ENCODE measurements around the gene RDM1. TPM values are rescaled to one million over a fixed set of nuclear protein-coding genes. Genes with fewer than 3 reads are reported as not detected.

Gene RDM1, protein sequence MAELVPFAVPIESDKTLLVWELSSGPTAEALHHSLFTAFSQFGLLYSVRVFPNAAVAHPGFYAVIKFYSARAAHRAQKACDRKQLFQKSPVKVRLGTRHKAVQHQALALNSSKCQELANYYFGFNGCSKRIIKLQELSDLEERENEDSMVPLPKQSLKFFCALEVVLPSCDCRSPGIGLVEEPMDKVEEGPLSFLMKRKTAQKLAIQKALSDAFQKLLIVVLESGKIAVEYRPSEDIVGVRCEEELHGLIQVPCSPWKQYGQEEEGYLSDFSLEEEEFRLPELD
- total RNA-seq (2022; extraction: Qiagen RNA extraction; ENCODE audit: low read depth), result 2.6 to 3.6 TPM (median 2.9 TPM) in 5 replicates

DNA sequence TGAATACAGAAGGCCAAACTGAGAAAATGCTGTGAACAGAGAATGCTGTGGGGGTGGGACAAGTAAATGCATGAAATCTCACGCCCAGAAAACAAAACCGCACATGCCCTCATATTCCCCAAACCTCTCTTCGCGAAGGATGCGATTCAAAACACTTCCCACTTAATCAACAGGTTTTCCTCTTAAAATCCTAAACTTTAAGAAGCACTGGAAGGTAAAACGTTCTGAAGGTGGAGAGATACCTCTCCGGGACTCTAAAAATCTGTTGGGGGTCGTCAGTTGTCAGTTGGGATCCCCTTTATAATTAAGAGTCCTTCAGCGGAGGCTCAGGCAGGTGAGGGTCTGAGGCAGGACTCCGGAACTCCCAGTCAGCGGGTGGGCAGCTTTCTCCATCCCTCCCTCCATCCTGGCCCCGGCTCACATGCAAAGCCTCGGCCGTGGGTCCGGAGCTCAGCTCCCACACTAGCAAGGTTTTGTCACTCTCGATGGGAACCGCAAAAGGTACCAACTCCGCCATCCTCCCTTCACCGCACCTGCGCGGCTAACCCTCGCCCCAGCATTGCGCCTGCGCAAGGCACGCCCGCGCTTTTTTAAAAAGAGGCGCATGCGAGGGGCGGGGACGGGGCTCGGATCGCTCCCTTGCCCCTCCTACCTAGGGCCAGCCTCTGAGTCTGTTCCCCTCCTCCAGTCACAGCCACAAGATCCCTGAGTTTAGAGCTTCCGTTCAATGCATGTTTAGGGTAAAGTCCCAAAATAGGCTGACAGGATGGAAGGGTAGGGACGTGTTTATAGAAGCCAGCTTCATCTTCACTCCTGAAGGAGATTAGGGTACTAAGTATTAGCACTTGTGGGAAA, at the start of gene RDM1:
TSS of gene RDM1 (minus strand) at position 563 of the 855 bp plus-strand sequence. CDS start at position 517, 46 bp downstream.

DNA sequence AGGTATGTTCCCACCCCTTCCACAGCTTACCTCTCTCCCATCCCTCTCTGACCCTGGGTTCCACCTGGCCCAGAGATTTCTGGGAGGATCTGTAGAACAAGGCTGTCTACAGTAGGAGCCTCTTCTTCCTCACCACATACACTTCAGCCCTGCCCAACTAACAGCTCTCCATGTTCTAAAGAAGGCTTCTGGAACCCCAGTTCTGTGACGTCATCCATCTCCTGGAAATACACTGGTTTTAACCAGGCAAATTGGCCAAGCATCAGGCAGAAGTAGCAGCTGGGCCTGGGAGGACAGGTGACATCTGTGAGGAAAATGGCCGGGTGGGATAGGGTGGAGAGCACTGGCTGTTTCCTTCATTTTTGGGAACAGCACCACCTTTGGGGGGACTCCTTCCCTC, 13.0 kb upstream of the RDM1 start, which contains the start of gene LYZL6:
TSS of gene LYZL6 (minus strand) at position 177 of the 400 bp plus-strand sequence. CDS start 4,357 bp downstream, outside the sequence.

DNA sequence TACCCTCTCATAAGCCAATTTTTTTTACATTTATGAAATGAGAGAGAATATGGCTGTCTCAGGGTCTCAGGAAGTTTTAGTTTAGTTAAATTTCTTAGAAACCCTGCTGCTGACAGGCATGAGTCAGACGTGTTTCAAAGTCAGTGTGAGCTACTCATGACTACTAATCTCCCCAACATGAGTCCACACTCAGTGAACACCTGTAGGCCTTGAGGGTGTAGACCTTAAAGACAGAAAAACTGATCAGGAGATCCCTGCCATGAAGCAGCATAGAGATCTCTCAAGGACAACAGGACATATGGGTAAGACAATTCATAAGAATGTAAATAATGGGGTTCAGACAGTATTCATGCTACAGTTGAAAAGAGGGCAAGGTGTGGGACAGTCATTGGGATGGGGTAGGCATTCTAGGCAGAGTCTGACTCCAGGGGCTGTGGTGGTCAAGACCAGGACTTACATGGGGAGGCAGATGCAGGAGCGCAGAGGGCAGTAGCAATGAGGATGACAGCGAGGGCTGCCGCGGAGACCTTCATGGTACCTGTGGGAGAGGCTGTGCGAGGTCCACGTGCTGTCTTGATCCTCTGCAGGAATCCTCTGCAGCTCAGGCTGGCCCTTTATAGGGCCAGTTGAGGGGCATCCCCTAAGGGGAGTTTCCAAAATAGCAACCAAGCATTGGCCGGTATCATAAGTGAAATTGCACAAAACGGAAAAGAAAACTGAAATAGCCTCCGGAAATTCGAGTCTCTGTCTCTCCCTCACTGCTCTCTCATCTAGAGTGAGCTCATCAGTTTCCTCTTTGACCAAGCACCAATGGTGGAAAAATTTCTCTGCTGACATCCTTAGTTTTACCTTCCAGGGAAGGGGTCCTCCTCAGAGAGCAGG, 50.6 kb downstream of the RDM1 start, which contains the start of gene CCL5:
TSS of gene CCL5 (minus strand) at position 588 of the 882 bp plus-strand sequence.

DNA sequence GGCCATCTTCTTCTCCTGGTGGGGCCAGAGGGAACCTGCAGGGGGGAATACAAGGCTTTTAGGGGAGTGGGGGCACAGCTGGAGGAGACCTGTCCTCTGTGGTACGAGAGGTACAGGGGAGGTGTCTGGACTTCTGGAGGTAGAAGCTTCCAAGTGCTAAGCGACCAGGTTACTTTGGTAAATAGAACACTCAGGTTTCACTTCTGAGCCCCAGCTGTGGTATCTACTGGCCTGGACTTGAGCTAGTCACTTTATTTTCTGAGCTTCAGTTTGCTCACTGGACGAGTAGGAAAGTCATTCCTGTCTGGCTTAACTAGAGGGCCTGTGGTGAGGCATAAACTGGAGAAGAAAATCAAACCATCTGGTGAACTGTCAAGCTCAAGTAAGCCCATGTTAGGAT, 61.8 kb downstream of the RDM1 start, which contains the start of gene HEATR9:
TSS of gene HEATR9 (minus strand) at position 155 of the 400 bp plus-strand sequence. CDS start at position 6, 149 bp downstream.

Other genes starting within 250 kb of the RDM1 start
- gene RASL10B, start 199.1 kb downstream of the RDM1 start, total RNA-seq (2022; extraction: Qiagen RNA extraction; ENCODE audit: low read depth), result 0.09 to 0.38 TPM (median 0.15 TPM) in 4 of 5 replicates, not detected in the other
- gene GAS2L2, start 177.5 kb downstream of the RDM1 start, total RNA-seq (2022; extraction: Qiagen RNA extraction; ENCODE audit: low read depth), result 0.07 to 0.12 TPM (median 0.09 TPM) in 3 of 5 replicates, not detected in the others
- 0.14 to 0.48 TPM (median 0.30 TPM) in 5 replicates for gene C17orf50, start 169.9 kb downstream of the RDM1 start, total RNA-seq (2022; extraction: Qiagen RNA extraction; ENCODE audit: low read depth)
- 5.5 to 10.2 TPM (median 8.6 TPM) in 5 replicates for gene MMP28, start 135.1 kb downstream of the RDM1 start, total RNA-seq (2022; extraction: Qiagen RNA extraction; ENCODE audit: low read depth)
- 204 to 217 TPM (median 207 TPM) in 5 replicates for gene TAF15, start 121.3 kb downstream of the RDM1 start, total RNA-seq (2022; extraction: Qiagen RNA extraction; ENCODE audit: low read depth)
- not detected in 5 replicates for gene HEATR9, start 61.9 kb downstream of the RDM1 start, total RNA-seq (2022; extraction: Qiagen RNA extraction; ENCODE audit: low read depth)
- gene CCL5, start 50.4 kb downstream of the RDM1 start, total RNA-seq (2022; extraction: Qiagen RNA extraction; ENCODE audit: low read depth), result 0.61 to 1.8 TPM (median 1.2 TPM) in 5 replicates
- not detected in 5 replicates for gene LYZL6, start 12.9 kb upstream of the RDM1 start, total RNA-seq (2022; extraction: Qiagen RNA extraction; ENCODE audit: low read depth)
- gene CCL16, start 50.7 kb upstream of the RDM1 start, total RNA-seq (2022; extraction: Qiagen RNA extraction; ENCODE audit: low read depth), result not detected in 5 replicates
- gene CCL14, start 56.0 kb upstream of the RDM1 start, total RNA-seq (2022; extraction: Qiagen RNA extraction; ENCODE audit: low read depth), result not detected in 5 replicates
- not detected in 5 replicates for gene CCL15, start 70.8 kb upstream of the RDM1 start, total RNA-seq (2022; extraction: Qiagen RNA extraction; ENCODE audit: low read depth)
- not detected in 5 replicates for gene CCL23, start 87.2 kb upstream of the RDM1 start, total RNA-seq (2022; extraction: Qiagen RNA extraction; ENCODE audit: low read depth)
- 0.19 TPM in 1 of 5 replicates, not detected in the others for gene CCL18, start 133.5 kb upstream of the RDM1 start, total RNA-seq (2022; extraction: Qiagen RNA extraction; ENCODE audit: low read depth)
- gene CCL3, start 159.4 kb upstream of the RDM1 start, total RNA-seq (2022; extraction: Qiagen RNA extraction; ENCODE audit: low read depth), result not detected in 5 replicates
- gene CCL4, start 173.1 kb upstream of the RDM1 start, total RNA-seq (2022; extraction: Qiagen RNA extraction; ENCODE audit: low read depth), result 0.15 TPM in 1 of 5 replicates, not detected in the others
- gene TBC1D3B, start 245.9 kb upstream of the RDM1 start, total RNA-seq (2022; extraction: Qiagen RNA extraction; ENCODE audit: low read depth), result 2.4 to 3.3 TPM (median 3.0 TPM) in 5 replicates